BJ (cell line): ENCODE data around the gene MARCHF9. TPM values are rescaled to one million over a fixed set of nuclear protein-coding genes. Genes with fewer than 3 reads are reported as not detected.

Source experiments
- CTCF ChIA-PET: fragments of 350-600 bp; formaldehyde crosslinking; extraction: SDS; loops from one replicate; lab custom pipeline; 2021; ENCODE audit warnings: antibody characterized with exemption, inconsistent platforms; lab: Yijun Ruan, JAX
- POLR2A ChIA-PET: fragments of 300-600 bp; sonication (Branson Sonifier 250); formaldehyde crosslinking; extraction: SDS; loops from one replicate; lab custom pipeline; 2021; ENCODE audit warnings: antibody characterized with exemption; lab: Charles Lee
- DNase-seq: peaks from one replicate; pipeline ENCODE4 v3.0.0-alpha.2; 2011; ENCODE audit warnings: low read depth
- H3K27me3 ChIP-seq: 2 replicates; pipeline ENCODE4 v1.6.0; 2011; ENCODE audit warnings: low read length; ENCODE audit not compliant: control insufficient read depth, insufficient read depth
- H3K36me3 ChIP-seq: 2 replicates; pipeline ENCODE4 v1.5.1; 2011; ENCODE audit warnings: low read length; ENCODE audit not compliant: control insufficient read depth, insufficient read depth
- H3K4me3 ChIP-seq: 2 replicates; pipeline ENCODE4 v1.5.1; 2011; ENCODE audit warnings: low read depth, mild to moderate bottlenecking, control low read depth, low read length
- CTCF ChIP-seq: IDR thresholded peaks from 2 replicates; pipeline ENCODE4 v1.5.1; 2011; ENCODE audit warnings: low read depth, mild to moderate bottlenecking, control low read depth, inconsistent platforms, low read length, moderate library complexity; ENCODE audit not compliant: insufficient read depth
- polyA plus RNA-seq: library from polyadenylated mRNA; depleted of rRNA; stranded (reverse); fragments of >200 nt; gene quantifications from 2 replicates; pipeline ENCODE4 v1.2.3, GENCODE V29; 2011

MARCHF9 gene
- polyA plus RNA-seq, 1 experiment: 6.2 TPM

- Histone ChIP-seq H3K27me3 (peaks cover 49% of the 10 kb centered on the region), H3K4me3 (peak overlapping the region; percentile 22; the same call in 1 of the 2 replicates), H3K36me3 (no peaks in the 10 kb centered on the region)
- DNase-seq: no peak
- POLR2A ChIA-PET: interaction anchor here (0.6 kb wide), 1 partner anchor 109 kb away, joined by 4 read pairs; no protein-coding TSS in a partner anchor
- TF ChIP-seq CTCF: peak; percentile 56
- CTCF ChIA-PET: interaction anchor here (1.0 to 4.4 kb wide), 9 partner anchors 9 to 277 kb away, joined by 3 to 58 read pairs (median 3); partner anchors contain the start of genes GLI1 and TSPAN31
These were observed 18.8 kb upstream of the MARCHF9 start for GRCh38 chr12:57735952-57736740.

DNA sequence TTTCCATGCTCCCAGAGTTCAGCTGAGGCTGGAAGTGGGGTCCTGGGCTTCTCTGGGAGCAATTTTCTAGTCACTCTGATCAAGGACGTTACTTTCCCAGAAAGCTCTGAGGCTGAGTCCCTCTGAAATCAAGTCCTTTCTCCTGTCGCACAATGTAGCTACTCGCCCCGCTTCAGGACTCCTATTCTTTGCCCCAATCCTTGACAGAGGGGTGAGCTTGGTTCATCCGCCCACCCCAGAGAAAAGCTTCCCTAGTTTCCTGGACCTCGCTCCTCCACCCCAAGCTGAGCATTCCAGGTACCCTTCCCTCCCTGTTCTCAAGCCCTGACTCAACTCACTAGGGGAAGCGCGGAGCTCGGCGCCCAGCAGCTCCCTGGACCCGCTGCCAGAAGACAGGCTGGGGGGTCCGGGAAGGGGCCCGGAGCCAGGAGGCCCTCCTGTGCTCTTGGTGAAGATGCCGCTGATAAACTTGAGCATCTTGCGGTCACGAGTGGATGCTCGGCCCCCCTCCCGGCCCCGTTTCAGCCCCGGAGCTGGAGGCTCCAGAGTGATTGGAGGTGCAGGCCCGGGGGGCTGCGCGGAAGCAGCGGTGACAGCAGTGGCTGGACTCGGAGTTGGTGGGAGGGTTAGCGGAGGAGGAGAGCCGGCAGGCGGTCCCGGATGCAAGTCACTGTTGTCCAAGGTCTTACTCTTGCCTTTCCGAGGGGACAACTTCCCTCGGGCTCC lies 18.0 kb upstream of the MARCHF9 start:
- ChIA-PET CTCF (interaction anchor here (0.7 to 4.4 kb wide), 8 partner anchors 8 to 278 kb away, joined by 3 to 58 read pairs (median 3); partner anchors contain the start of genes CDK4, CYP27B1, GLI1 and TSPAN31), POLR2A (interaction anchor here (0.6 kb wide), 1 partner anchor 108 kb away, joined by 4 read pairs; no protein-coding TSS in a partner anchor)
- TF ChIP-seq CTCF: no peak
- no peak for DNase-seq
- Histone ChIP-seq H3K4me3 (no peak overlapping the region), H3K27me3 (peaks cover 53% of the 10 kb centered on the region), H3K36me3 (no peaks in the 10 kb centered on the region)

- CTCF ChIA-PET: interaction anchor here (0.7 to 4.4 kb wide), 5 partner anchors 7 to 155 kb away, joined by 3 to 58 read pairs (median 3); partner anchors contain the start of genes CDK4 and TSPAN31
- H3K4me3 ChIP-seq: peak overlapping the region; percentile 22; the same call in 1 of the 2 replicates
- DNase-seq: no peak
- TF ChIP-seq CTCF: peak; percentile 37; the same call in 1 of the 2 replicates
- POLR2A ChIA-PET: no interaction called here
- H3K27me3 ChIP-seq: peaks cover 55% of the 10 kb centered on the region
- no peaks in the 10 kb centered on the region for H3K36me3 ChIP-seq
These were observed 17.1 kb upstream of the MARCHF9 start for GRCh38 chr12:57737467-57738460.

DNA sequence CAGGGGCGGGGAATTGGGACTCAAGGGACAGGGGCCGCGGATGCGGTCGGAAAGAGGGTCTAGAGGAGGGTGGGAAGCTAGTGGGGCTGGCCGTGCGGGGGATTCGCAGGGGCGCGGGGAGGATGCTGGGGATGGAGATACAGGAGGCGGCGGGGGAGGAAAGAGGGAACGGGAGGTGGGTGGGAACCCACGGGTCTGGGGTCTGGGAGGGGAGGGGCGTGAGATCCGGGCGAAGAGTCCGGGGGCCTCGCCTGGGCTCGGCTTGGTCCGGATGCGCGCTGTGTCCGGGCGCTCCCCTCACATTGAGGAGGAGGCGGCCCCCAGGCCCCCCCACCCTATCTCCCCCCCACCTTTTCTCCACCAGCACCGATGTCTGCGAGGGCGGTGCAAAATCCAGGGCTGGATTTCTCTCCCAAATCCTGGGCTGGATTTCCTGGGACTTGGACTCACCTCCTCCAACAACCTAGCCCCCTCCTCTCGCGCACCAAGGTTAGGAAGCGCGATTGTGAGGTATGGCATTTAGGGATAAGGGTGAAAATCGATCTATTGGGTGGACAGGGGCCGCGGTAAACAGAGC lies 16.2 kb upstream of the MARCHF9 start, which contains the start of gene AGAP2:
Gene AGAP2, minus strand, starts transcription at position 82 of the 577 bp plus-strand sequence. CDS start 496 bp downstream, outside the sequence.
- POLR2A ChIA-PET: no interaction called here
- DNase-seq: no peak
- CTCF ChIA-PET: interaction anchor here (1.2 to 4.4 kb wide), 2 partner anchors 13 to 156 kb away, joined by 3 to 58 read pairs; no protein-coding TSS in a partner anchor
- no peaks in the 10 kb centered on the region for H3K36me3 ChIP-seq
- peaks cover 55% of the 10 kb centered on the region for H3K27me3 ChIP-seq
- TF ChIP-seq CTCF: no peak
- H3K4me3 ChIP-seq: peak within 1 kb of the TSS; percentile 22; the same call in 1 of the 2 replicates
